Fibroblast of lung (primary cell): ENCODE results near the gene TTC4.

Experiments used
- EZH2 ChIP-seq: IDR thresholded peaks from 2 replicates; pipeline ENCODE4 v1.5.1; 2012; ENCODE audit warnings: low read length, control low read depth, mild to moderate bottlenecking; ENCODE audit errors: missing control alignments
- TF ChIP-seq, protein P1 (sequence below), 2 donors: IDR thresholded peaks in 1 of 2; conservative IDR thresholded peaks in 1 of 2; 1 replicate in 1 of 2; 2 replicates in 1 of 2; pipeline ENCODE4 v1.5.1; 2011 to 2012; ENCODE audit warnings: low read length in 2 of 2, control low read depth in 1 of 2, inconsistent platforms in 1 of 2, low read depth in 1 of 2, mild to moderate bottlenecking in 1 of 2

- TF ChIP-seq EZH2: peak; percentile 30
- TF ChIP-seq, protein P1, sequence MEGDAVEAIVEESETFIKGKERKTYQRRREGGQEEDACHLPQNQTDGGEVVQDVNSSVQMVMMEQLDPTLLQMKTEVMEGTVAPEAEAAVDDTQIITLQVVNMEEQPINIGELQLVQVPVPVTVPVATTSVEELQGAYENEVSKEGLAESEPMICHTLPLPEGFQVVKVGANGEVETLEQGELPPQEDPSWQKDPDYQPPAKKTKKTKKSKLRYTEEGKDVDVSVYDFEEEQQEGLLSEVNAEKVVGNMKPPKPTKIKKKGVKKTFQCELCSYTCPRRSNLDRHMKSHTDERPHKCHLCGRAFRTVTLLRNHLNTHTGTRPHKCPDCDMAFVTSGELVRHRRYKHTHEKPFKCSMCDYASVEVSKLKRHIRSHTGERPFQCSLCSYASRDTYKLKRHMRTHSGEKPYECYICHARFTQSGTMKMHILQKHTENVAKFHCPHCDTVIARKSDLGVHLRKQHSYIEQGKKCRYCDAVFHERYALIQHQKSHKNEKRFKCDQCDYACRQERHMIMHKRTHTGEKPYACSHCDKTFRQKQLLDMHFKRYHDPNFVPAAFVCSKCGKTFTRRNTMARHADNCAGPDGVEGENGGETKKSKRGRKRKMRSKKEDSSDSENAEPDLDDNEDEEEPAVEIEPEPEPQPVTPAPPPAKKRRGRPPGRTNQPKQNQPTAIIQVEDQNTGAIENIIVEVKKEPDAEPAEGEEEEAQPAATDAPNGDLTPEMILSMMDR (conservative IDR thresholded peaks at IDR 0.05 in 1 of 2, IDR thresholded peaks at IDR 0.05 in 1 of 2; ENCODE audit: low read depth in 1 of 2, low read length in 2 of 2): peak; percentile 91 to 94
Measured at GRCh38 chr1:54671985-54672608, 43.6 kb upstream of the TTC4 start.
